Uterus (tissue), 4 donors: Measurements from ENCODE around the gene C12orf43. TPM values are rescaled to one million over a fixed set of nuclear protein-coding genes. Genes with fewer than 3 reads are reported as not detected.
"Not testable (repeated sequence)": the region's sequence is repeated elsewhere in the genome, so short reads cannot be mapped to it uniquely, and the experiment has no call there.

ENCODE experiments used
- DNase-seq, 2 donors: peaks; one replicate each; pipeline ENCODE4 v3.0.0-alpha.2; 2019 to 2020
- H3K27ac ChIP-seq, 2 donors: fragments of 200-600 bp; sonication (generic); 1 replicate in 1 of 2; 2 replicates in 1 of 2; pipeline ENCODE4 v1.5.1; 2016 to 2018
- H3K27me3 ChIP-seq, 2 donors: fragments of 200-600 bp; sonication (generic); one replicate each; pipeline ENCODE4 v1.5.1; 2018 to 2019; ENCODE audit warnings: control low read depth in 1 of 2
- H3K36me3 ChIP-seq, 2 donors: fragments of 200-600 bp; sonication (generic); one replicate each; pipeline ENCODE4 v1.5.1; 2019; ENCODE audit warnings: control low read depth in 1 of 2
- H3K4me1 ChIP-seq, 2 donors: fragments of 200-600 bp; sonication (generic); one replicate each; pipeline ENCODE4 v1.5.1; 2018 to 2019; ENCODE audit warnings: control low read depth in 1 of 2
- H3K4me3 ChIP-seq, 2 donors: fragments of 200-600 bp; sonication (generic); 1 replicate in 1 of 2; 2 replicates in 1 of 2; pipeline ENCODE4 v1.5.1; 2018 to 2019; ENCODE audit warnings: mild to moderate bottlenecking in 1 of 2
- H3K9me3 ChIP-seq, 2 donors: fragments of 200-600 bp; sonication (generic); one replicate each; pipeline ENCODE4 v1.5.1; 2019; ENCODE audit warnings: control low read depth in 1 of 2
- CTCF ChIP-seq, 4 experiments: fragments of 200-600 bp in 2 of 4; fragments of 450-650 bp in 2 of 4; sonication (generic) in 2 of 4; IDR thresholded peaks; one replicate each; pipeline ENCODE4 v1.5.1; 2016 to 2019; ENCODE audit warnings: antibody characterized with exemption in 4 of 4, mild to moderate bottlenecking in 2 of 4, moderate library complexity in 1 of 4
- POLR2A ChIP-seq, 2 donors: fragments of 450-650 bp; IDR thresholded peaks; one replicate each; pipeline ENCODE4 v1.6.1; 2016; ENCODE audit warnings: antibody characterized with exemption in 2 of 2, mild to moderate bottlenecking in 1 of 2, moderate library complexity in 1 of 2
- intact Hi-C: fragments of 100-400 bp; cut with DNase I; formaldehyde crosslinking; loops from one replicate; pipeline ENCODE4 v1.15.1; 2023; ENCODE audit warnings: low total_unique reads
- total RNA-seq, 4 donors: library from RNA; depleted of rRNA in 3 of 4; stranded (reverse); fragments of >200 nt in 3 of 4; gene quantifications; one replicate each; pipeline versions ENCODE4 v1.1.0 to v1.2.4, GENCODE V29; 2014 to 2023
- donor health status: DM: yes; HTN: yes; CAD: no.

C12orf43 gene
- total RNA-seq: 10 to 100 TPM; 12.2 to 23.5 (median 19.0) TPM

- Histone ChIP-seq H3K4me1 (peaks cover 0 to 4% of the 10 kb centered on the region in 2 donors), H3K9me3 (no peaks in the 10 kb centered on the region), H3K27ac (peak within 1 kb of the TSS; percentile 57 to 77), H3K4me3 (peak within 1 kb of the TSS; percentile 47 to 95), H3K27me3 (no peaks in the 10 kb centered on the region), H3K36me3 (no peaks in the 10 kb centered on the region)
- TF ChIP-seq CTCF (IDR thresholded peaks at IDR 0.05) (peak in 2 of 4 experiments; percentile 13 to 36), POLR2A (IDR thresholded peaks at IDR 0.05) (peak in 1 of 2 donors; percentile 32)
- intact Hi-C loops: no loop called here
- peak; percentile 90 to 93 for DNase-seq
These were observed at the start of gene C12orf43 for GRCh38 chr12:121015825-121016766. Gene C12orf43, minus strand, starts transcription at chr12:121016487. Its CDS starts 13 bp downstream, at chr12:121016474.

GRCh38 chr12:121065345-121065744 lies 49.1 kb upstream of the C12orf43 start:
- Histone ChIP-seq H3K4me3 (no peak overlapping the region), H3K36me3 (no peaks in the 10 kb centered on the region), H3K27ac (no peak overlapping the region), H3K27me3 (no peaks in the 10 kb centered on the region), H3K9me3 (no peaks in the 10 kb centered on the region), H3K4me1 (no peaks in the 10 kb centered on the region)
- no peak for TF ChIP-seq CTCF (IDR thresholded peaks at IDR 0.05)
- TF ChIP-seq POLR2A (IDR thresholded peaks at IDR 0.05): no peak
- intact Hi-C loops: no loop called here
- no peak for DNase-seq

- H3K9me3 ChIP-seq, H3K27me3 ChIP-seq, H3K4me3 ChIP-seq, H3K4me1 ChIP-seq, H3K27ac ChIP-seq, intact Hi-C loops, H3K36me3 ChIP-seq, DNase-seq: not testable (repeated sequence)
These were observed 48.3 kb upstream of the C12orf43 start for GRCh38 chr12:121064586-121064985.

- DNase-seq: no peak
- Histone ChIP-seq H3K4me1 (no peaks in the 10 kb centered on the region), H3K9me3 (no peaks in the 10 kb centered on the region), H3K4me3 (no peak overlapping the region), H3K27ac (no peak overlapping the region), H3K27me3 (no peaks in the 10 kb centered on the region), H3K36me3 (no peaks in the 10 kb centered on the region)
- intact Hi-C loops: no loop called here
- TF ChIP-seq CTCF (IDR thresholded peaks at IDR 0.05) (no peak), POLR2A (IDR thresholded peaks at IDR 0.05) (no peak)
These were observed 47.8 kb upstream of the C12orf43 start for GRCh38 chr12:121064116-121064515.

GRCh38 chr12:121062391-121063045 lies 46.2 kb upstream of the C12orf43 start:
- Histone ChIP-seq H3K27me3 (no peaks in the 10 kb centered on the region), H3K36me3 (no peaks in the 10 kb centered on the region), H3K9me3 (no peaks in the 10 kb centered on the region), H3K4me3 (no peak overlapping the region), H3K27ac (no peak overlapping the region), H3K4me1 (no peaks in the 10 kb centered on the region)
- intact Hi-C loops: no loop called here
- TF ChIP-seq POLR2A (IDR thresholded peaks at IDR 0.05) (no peak), CTCF (IDR thresholded peaks at IDR 0.05) (no peak)
- DNase-seq: no peak
